NT2/D1 (cell line): ENCODE data around the gene DDX1.

Experiments
- SUZ12 ChIP-seq: IDR thresholded peaks from 2 replicates; pipeline ENCODE4 v1.6.1; 2011; ENCODE audit not compliant: insufficient read length, insufficient read depth; ENCODE audit errors: extremely low read depth
- YY1 ChIP-seq: IDR thresholded peaks from 2 replicates; pipeline ENCODE4 v1.6.1; 2011; ENCODE audit not compliant: insufficient read length, insufficient read depth
- ZNF274 ChIP-seq: IDR thresholded peaks from 2 replicates; pipeline ENCODE4 v1.6.1; 2011; ENCODE audit warnings: mild to moderate bottlenecking, low read depth, low read length

DNA sequence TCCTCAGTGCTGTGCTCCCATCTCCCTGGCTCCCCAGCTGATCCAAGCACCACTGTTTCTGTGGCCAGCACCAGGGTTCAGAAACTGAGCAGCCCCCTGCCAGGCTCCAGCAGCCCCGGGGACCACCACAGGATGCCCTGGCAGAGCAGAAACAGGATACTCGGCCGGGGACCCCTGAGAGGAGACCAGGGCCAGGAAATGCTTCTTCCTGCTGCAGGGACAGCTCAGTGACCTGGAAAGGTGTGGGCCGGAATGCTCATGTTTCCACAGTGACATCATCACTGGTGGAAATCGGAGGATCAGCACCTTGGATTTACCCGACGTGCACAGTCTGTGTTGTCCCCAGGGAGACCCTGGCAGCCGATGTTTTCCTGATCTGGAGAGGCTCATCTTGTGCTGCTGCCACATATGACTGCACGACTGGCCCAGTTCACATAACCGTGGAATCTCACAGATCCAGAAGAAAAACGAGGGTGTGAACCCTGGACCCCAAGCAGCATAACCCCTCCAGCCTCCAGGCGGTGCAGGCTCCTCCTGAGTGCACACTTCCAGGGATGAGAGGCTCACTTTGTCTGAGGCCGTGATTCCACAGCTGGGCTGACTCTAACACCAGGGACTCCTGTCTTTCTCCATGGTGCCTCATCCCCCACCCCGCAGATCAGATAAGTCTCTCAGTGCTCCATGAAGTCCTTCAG lies 58.0 kb downstream of the DDX1 start:
- TF ChIP-seq YY1 (no peak), ZNF274 (no peak), SUZ12 (no peak)
